Activated CD4-positive, alpha-beta memory T cell treated with anti-CD3 and anti-CD28 coated beads for 36 hours (primary cell): Measurements from ENCODE around the gene POLR2J3. TPM values are rescaled to one million over a fixed set of nuclear protein-coding genes. Genes with fewer than 3 reads are reported as not detected.
"Not testable (repeated sequence)": the region's sequence is repeated elsewhere in the genome, so short reads cannot be mapped to it uniquely, and the experiment has no call there.

Experiments
- CTCF ChIA-PET: fragments of 350-600 bp; sonication (Branson Sonifier 250); formaldehyde crosslinking; loops from one replicate; lab custom pipeline; 2021; ENCODE audit warnings: antibody characterized with exemption, inconsistent platforms; lab: Charles Lee
- POLR2A ChIA-PET: fragments of 350-600 bp; sonication (Branson Sonifier 250); formaldehyde crosslinking; loops from one replicate; lab custom pipeline; 2021; ENCODE audit warnings: antibody characterized with exemption; lab: Charles Lee
- DNase-seq: peaks from one replicate; pipeline ENCODE4 v3.0.0-alpha.2; 2020
- H3K27ac Mint-ChIP-seq: one replicate; pipeline ENCODE4 v1.8.0; 2021; ENCODE audit warnings: mixed read lengths
- H3K27me3 Mint-ChIP-seq: one replicate; pipeline ENCODE4 v1.8.0; 2021; ENCODE audit warnings: mixed read lengths
- H3K36me3 Mint-ChIP-seq: one replicate; pipeline ENCODE4 v1.8.0; 2021; ENCODE audit warnings: mixed read lengths
- H3K4me1 Mint-ChIP-seq: one replicate; pipeline ENCODE4 v1.8.0; 2021; ENCODE audit warnings: low read depth, mixed read lengths
- H3K4me3 Mint-ChIP-seq: one replicate; pipeline ENCODE4 v1.8.0; 2021; ENCODE audit warnings: mild to moderate bottlenecking, mixed read lengths
- H3K9me3 Mint-ChIP-seq: one replicate; pipeline ENCODE4 v1.8.0; 2021; ENCODE audit warnings: mixed read lengths
- intact Hi-C: fragments of 100-400 bp; cut with micrococcal nuclease; formaldehyde crosslinking; loops from one replicate; pipeline ENCODE4 v1.15.1; 2023
- total RNA-seq, 2 experiments: library from RNA; stranded (reverse); gene quantifications; one replicate each; pipeline ENCODE4 v1.2.3, GENCODE V29; 2021

Gene POLR2J3
- total RNA-seq, 2 experiments from 2014 or later = 16.6 to 19.2 TPM

DNA sequence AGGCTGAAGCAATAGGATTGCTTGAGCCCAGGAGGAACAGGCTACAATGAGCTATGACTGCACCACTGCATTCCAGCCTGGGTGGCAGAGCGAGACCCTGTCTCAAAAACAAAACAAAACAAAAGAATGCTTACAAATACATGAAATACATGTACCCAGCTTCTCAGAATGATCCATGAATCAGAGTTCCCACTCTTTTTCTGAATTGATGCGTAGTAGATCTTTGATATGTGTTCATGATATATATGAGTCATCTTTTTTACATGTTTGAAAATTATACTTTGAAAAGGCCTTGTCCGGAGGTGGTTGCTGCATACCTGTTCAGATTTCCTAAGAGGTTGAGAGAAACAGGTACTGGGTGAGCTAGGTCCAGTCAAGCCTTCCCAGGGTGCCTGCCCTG lies 4.0 kb upstream of the POLR2J3 start:
- H3K9me3 Mint-ChIP-seq, DNase-seq, POLR2A ChIA-PET, H3K27me3 Mint-ChIP-seq, H3K27ac Mint-ChIP-seq, H3K4me3 Mint-ChIP-seq, H3K4me1 Mint-ChIP-seq, CTCF ChIA-PET, intact Hi-C loops, H3K36me3 Mint-ChIP-seq: not testable (repeated sequence)

DNA sequence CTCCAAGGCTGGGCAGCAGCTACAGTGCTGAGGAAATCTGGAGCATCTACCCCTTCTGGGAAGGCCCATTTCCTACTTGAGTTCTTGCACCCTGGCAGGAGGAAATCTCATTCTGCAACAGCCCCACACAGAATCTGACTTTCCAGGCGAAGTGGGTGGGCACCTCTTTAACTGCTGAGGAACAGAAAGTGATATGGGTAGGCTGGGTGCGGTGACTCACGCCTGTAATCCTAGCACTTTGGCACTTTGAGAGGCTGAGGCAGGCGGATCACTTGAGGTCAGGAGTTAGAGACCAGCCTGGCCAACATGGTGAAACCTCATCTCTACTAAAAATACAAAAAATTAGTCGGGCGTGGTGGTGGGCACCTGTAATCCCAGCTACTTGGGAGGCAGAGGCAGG lies 2.2 kb upstream of the POLR2J3 start:
- H3K27ac Mint-ChIP-seq, CTCF ChIA-PET: not testable (repeated sequence)

DNA sequence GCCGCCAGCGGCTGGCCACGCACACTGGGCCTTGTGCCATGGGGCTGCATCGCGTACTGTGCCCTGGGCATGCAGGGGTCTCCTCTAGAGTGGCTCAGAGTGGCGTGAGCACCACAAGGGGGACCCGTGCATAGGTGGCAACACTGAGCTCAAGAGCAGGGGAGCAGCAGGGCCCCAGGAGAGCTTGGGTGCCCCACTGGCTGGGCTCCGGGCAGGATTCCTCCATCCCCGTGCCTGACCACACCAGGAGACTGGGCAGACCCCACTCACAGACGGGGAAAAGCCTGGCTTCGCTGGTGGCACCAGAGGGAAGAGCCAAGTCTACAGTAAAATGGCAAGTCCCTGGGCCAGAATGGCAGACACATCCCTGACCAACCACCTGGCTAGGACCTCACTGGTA lies 3.8 kb downstream of the POLR2J3 start:
- H3K4me3 Mint-ChIP-seq, CTCF ChIA-PET, H3K27ac Mint-ChIP-seq, H3K4me1 Mint-ChIP-seq, H3K9me3 Mint-ChIP-seq, intact Hi-C loops, DNase-seq, POLR2A ChIA-PET, H3K27me3 Mint-ChIP-seq, H3K36me3 Mint-ChIP-seq: not testable (repeated sequence)

More for the DNA sequence above, 2.2 kb upstream of the POLR2J3 start:
- H3K27me3 Mint-ChIP-seq, H3K4me1 Mint-ChIP-seq, H3K4me3 Mint-ChIP-seq, H3K36me3 Mint-ChIP-seq, intact Hi-C loops, H3K9me3 Mint-ChIP-seq, DNase-seq, POLR2A ChIA-PET: not testable (repeated sequence)

DNA sequence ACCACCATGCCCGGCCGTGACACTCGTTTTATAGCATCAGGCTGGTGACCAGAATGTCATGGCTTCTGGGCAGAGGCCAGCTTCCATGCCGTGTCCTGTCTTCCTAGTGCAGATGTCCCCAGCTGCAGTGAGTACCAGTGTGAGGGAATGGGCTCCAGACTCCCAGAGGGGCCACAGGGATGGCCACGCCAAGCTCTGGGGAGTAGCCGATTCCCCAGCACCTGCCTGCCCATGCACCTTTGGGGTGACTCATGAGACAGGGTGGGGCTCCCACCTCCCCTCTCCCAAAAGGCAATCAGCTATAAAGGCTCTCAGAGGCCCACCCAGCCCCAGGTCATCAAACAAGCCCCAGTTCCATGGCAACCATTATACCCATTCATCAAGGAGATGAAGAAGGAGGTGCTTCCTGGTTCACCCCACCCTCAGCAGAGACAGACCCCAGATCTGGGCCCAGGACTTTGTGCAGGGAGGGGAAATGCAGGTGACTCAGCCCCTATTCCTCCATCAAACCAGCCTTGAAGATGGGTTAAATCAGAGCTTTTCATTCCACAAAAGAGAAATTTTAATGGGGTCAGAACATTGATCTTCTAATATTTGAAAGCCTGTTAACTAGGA lies 21.5 kb downstream of the POLR2J3 start, which contains the start of gene SPDYE2:
SPDYE2 (plus strand) TSS at position 419 of the 615 bp plus-strand sequence. CDS start 2,030 bp downstream, outside the sequence.
- CTCF ChIA-PET, DNase-seq, H3K36me3 Mint-ChIP-seq, H3K9me3 Mint-ChIP-seq, POLR2A ChIA-PET, intact Hi-C loops, H3K27ac Mint-ChIP-seq, H3K4me3 Mint-ChIP-seq, H3K4me1 Mint-ChIP-seq, H3K27me3 Mint-ChIP-seq: not testable (repeated sequence)

DNA sequence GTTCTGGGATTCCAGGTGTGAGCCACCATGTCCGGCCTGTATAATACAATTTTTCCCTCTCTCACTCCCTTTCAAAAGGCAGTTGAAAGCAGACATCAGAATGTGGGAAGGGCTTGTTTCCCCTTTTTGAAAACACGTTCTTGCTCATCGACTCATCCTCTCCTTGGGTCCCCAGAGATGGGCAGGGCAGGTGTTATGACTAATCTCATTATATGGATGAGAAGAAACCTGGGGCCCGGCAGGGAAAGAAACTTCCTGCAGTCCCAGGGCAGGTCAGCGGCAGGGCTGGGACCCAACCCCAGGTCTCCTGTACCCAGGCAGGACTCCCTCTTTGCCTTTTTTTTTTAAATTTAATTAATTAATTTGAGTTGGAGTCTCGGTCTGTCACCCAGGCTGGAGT lies 26.0 kb downstream of the POLR2J3 start:
- H3K27me3 Mint-ChIP-seq, H3K9me3 Mint-ChIP-seq, intact Hi-C loops, H3K4me3 Mint-ChIP-seq, POLR2A ChIA-PET, H3K36me3 Mint-ChIP-seq, CTCF ChIA-PET, H3K27ac Mint-ChIP-seq, H3K4me1 Mint-ChIP-seq: not testable (repeated sequence)
- DNase-seq = peak; percentile 10

DNA sequence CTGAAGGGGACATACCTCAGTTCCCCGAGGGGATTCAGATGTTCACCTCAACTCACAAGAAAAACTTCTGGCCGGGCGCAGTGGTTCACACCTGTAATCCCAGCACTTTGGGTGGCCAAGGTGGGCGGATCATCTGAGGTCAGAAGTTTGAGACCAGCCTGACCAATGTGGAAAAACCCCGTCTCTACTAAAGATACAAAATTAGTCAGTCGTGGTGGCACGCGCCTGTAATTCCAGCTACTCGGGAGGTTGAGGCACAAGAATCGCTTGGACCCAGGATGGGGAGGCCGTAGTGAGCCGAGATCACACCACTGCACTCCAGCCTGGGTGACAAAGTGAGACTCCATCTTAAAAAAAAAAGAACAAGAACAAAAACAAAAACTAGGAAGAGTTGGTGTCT lies 27.1 kb downstream of the POLR2J3 start:
- CTCF ChIA-PET, intact Hi-C loops, H3K4me1 Mint-ChIP-seq, DNase-seq, H3K36me3 Mint-ChIP-seq, POLR2A ChIA-PET, H3K4me3 Mint-ChIP-seq, H3K9me3 Mint-ChIP-seq, H3K27me3 Mint-ChIP-seq, H3K27ac Mint-ChIP-seq: not testable (repeated sequence)

DNA sequence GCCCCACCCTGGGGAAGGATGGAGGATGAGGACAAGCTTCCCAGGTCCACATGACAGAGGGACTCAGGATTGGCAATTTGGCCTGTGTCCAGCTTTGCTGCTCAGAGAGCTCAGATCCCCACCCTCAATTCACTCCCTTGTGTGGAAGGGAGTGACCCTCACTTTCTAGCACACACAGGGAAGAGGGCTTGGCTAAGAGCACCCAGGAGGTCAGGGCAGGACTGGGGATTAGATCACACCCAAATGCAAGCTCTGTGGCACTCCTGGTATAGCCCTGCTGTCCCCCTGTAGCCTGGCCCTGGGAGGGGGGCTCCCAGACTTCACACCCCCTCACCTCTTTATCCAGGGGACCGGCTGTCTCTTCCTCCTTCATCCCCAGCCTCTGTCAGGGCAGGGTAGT lies 28.0 kb downstream of the POLR2J3 start:
- H3K27me3 Mint-ChIP-seq, intact Hi-C loops, H3K9me3 Mint-ChIP-seq, H3K4me1 Mint-ChIP-seq, POLR2A ChIA-PET, H3K36me3 Mint-ChIP-seq, H3K27ac Mint-ChIP-seq, CTCF ChIA-PET, H3K4me3 Mint-ChIP-seq, DNase-seq: not testable (repeated sequence)

DNA sequence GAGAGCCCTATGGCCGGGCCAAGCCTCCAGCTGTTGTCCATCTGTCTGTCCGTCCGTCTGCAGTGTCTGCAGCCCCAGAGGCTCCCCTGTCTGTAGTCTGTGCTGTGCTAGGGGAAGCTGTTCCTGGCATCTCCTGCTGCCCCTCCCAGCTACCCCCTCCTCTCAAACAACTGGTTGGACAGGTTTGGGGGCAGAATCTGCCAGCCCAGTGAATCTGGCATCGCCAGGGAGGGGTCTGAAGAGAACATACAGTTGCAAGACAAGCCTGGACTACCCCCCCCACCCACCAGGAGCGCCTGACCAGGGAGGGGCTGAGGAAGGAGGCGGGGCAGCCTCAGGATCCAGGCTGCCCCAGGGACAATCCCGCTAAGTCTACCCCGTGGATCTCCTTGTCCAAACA lies 28.8 kb downstream of the POLR2J3 start, which contains the start of gene UPK3BL2:
UPK3BL2 (minus strand) TSS at position 101 of the 400 bp plus-strand sequence; CDS start at position 41, 60 bp downstream.
- DNase-seq, H3K4me1 Mint-ChIP-seq, H3K27me3 Mint-ChIP-seq, H3K9me3 Mint-ChIP-seq, H3K27ac Mint-ChIP-seq, intact Hi-C loops, H3K36me3 Mint-ChIP-seq, POLR2A ChIA-PET, CTCF ChIA-PET, H3K4me3 Mint-ChIP-seq: not testable (repeated sequence)

DNA sequence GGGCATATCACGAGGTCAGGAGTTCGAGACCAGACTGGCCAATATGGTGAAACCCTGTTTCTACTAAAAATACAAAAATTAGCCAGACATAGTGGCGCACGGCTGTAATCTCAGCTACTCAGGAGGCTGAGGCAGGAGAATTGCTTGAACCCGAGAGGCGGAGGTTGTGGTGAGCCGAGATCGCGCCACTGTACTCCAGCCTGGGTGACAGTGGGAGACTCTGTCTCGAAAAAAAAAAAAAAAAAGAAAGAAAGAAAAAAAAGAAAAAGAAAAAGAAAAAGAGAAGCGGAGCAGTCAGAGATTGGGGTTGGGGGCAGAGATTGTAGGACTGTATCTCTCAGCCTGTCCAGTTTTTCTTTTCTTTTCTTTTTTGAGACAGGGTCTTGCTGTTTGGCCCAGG lies 29.6 kb downstream of the POLR2J3 start:
- intact Hi-C loops, H3K27ac Mint-ChIP-seq, H3K36me3 Mint-ChIP-seq, CTCF ChIA-PET, H3K4me1 Mint-ChIP-seq, H3K27me3 Mint-ChIP-seq, DNase-seq, H3K4me3 Mint-ChIP-seq, POLR2A ChIA-PET, H3K9me3 Mint-ChIP-seq: not testable (repeated sequence)

DNA sequence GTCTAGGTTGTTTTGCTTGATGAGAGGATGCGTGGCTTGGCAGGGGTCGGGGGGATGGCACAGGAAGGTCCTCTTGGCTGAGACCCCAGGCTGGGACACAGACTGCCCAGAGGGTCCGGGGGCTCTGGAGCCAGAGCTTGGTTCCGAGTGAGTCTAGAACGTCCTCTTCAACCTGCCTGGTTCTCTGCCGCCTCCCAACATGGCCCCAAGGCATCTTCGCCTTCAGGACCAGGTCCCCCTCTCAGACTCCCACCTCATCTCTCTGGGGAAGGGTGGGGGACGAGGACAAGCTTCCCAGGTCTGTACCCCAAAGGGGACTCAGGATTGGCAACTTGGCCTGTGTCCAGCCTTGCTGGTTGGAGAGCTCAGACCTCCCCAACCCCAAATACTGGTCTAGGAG lies 30.3 kb downstream of the POLR2J3 start:
- H3K27me3 Mint-ChIP-seq, POLR2A ChIA-PET: not testable (repeated sequence)

DNA sequence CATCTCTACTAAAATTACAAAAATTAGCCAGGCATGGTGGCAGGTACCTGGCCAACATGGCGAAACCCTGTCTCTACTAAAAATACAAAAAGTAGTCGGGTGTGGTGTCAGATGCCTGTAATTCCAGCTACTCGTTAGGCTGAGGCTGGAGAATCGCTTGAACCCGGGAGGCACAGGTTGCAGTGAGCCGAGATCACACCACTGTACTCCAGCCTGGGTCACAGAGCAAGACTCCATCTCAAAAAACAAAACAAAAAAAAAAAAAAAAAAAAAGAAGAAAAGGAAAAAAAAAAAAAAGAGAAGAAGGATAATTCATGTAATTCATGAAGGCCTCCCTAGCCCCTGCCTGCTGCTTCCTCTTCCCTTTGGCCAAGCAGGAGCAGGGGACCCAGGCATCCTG lies 31.8 kb downstream of the POLR2J3 start:
- H3K4me1 Mint-ChIP-seq, H3K9me3 Mint-ChIP-seq, H3K36me3 Mint-ChIP-seq, DNase-seq, intact Hi-C loops, H3K27me3 Mint-ChIP-seq, POLR2A ChIA-PET, CTCF ChIA-PET, H3K27ac Mint-ChIP-seq, H3K4me3 Mint-ChIP-seq: not testable (repeated sequence)

More for the DNA sequence above, 30.3 kb downstream of the POLR2J3 start:
- H3K9me3 Mint-ChIP-seq, CTCF ChIA-PET, H3K36me3 Mint-ChIP-seq, H3K27ac Mint-ChIP-seq, DNase-seq, H3K4me3 Mint-ChIP-seq, intact Hi-C loops, H3K4me1 Mint-ChIP-seq: not testable (repeated sequence)

DNA sequence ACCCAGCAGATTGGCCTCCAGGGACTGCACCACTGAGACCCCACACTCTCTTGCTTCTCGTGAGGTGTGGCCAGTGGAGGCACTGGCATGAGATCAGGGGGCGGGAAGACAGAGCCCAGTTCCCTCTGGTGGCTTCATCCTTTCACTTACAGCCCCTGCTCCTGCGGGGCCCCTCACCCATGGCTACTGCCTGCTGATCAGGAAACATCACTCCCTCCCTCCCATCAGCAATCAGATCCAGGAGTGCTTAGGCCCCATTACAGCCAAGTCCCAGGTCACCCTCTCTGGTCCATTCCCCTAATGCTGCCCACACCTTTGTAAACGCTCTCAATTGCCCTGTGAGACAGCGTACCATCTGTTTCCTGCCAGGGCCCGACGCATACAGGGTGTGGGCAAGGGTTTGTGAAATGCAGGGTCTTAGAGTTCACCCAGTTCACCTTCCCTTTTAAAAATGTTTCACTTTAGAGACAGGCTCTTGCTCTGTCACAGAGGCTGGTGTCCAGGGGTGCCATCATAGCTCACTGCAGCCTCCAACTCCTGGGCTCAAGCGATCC lies 37.2 kb downstream of the POLR2J3 start:
- H3K4me3 Mint-ChIP-seq, H3K27ac Mint-ChIP-seq, CTCF ChIA-PET, H3K36me3 Mint-ChIP-seq, DNase-seq, H3K27me3 Mint-ChIP-seq, intact Hi-C loops, POLR2A ChIA-PET, H3K9me3 Mint-ChIP-seq, H3K4me1 Mint-ChIP-seq: not testable (repeated sequence)

DNA sequence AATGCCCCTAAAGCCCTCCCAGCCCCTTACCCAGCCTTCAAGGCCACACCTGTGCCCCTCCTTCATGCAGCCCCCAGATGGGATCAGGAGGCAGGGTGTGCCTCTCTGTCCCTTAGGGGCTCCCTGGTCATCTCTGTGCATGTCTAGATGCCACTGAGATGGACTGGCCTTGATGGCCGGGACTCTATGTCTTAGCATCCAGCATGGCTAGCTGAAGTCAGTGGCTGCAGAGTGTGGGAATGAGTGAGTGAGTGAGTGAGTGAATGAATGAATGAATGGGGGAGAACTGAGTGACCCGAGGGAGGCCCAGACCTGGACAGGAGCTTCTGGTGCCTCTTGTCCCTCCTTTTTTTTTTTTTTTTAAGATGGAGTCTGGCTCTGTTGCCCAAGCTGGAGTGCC lies 40.3 kb downstream of the POLR2J3 start:
- POLR2A ChIA-PET, intact Hi-C loops, CTCF ChIA-PET, H3K27me3 Mint-ChIP-seq, H3K4me3 Mint-ChIP-seq, H3K4me1 Mint-ChIP-seq, DNase-seq, H3K36me3 Mint-ChIP-seq, H3K27ac Mint-ChIP-seq, H3K9me3 Mint-ChIP-seq: not testable (repeated sequence)
